GM12873 (cell line): ENCODE data around the gene HOXD11.

Source experiments
- TF ChIP-seq, protein P1 (sequence below): IDR thresholded peaks from 2 replicates; pipeline ENCODE4 v1.5.1; 2012; ENCODE audit warnings: low read depth, mild to moderate bottlenecking, moderate library complexity, low read length, control low read depth; ENCODE audit not compliant: insufficient read depth; ENCODE audit errors: missing control alignments

The HOXD11 gene

DNA sequence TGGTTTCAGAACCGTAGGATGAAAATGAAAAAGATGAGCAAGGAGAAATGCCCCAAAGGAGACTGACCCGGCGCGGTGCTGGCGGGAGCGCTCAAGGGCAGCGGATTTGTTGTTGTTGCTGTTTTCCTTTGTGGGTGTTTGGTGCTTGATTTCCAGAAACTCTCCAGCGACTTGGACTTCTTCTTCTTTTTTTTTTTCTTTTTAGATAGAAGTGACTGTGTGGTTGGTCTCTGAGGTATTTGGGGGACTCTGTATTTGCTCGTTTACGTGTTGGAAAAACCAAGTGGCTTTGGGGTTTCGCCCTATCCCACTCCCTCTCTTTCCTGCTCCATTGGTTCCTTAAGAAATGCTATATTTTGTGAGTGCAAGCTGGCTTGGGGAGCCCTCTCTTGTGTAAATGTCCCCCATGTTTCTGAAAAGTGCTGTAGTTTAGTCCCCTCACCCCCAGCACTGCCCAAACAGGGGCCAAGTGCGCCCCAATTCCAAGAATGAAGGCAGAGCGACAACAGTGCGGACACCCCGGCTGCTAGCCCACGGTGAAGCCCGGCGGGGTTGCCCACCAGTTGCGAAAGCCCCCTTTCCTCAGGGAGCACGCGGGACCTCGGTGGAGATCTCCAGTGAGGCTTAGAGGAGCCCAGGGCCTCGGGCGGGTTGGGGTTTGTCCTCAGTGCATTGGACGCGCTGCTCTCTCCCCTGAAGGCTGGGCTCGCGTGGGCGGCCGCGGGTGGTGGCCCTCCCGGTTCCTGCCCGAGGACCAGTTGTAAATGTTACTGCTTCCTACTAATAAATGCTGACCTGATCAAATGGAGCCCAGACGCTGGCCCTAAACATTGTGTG is 17.2 kb downstream of the HOXD11 start:
- TF ChIP-seq, protein P1, sequence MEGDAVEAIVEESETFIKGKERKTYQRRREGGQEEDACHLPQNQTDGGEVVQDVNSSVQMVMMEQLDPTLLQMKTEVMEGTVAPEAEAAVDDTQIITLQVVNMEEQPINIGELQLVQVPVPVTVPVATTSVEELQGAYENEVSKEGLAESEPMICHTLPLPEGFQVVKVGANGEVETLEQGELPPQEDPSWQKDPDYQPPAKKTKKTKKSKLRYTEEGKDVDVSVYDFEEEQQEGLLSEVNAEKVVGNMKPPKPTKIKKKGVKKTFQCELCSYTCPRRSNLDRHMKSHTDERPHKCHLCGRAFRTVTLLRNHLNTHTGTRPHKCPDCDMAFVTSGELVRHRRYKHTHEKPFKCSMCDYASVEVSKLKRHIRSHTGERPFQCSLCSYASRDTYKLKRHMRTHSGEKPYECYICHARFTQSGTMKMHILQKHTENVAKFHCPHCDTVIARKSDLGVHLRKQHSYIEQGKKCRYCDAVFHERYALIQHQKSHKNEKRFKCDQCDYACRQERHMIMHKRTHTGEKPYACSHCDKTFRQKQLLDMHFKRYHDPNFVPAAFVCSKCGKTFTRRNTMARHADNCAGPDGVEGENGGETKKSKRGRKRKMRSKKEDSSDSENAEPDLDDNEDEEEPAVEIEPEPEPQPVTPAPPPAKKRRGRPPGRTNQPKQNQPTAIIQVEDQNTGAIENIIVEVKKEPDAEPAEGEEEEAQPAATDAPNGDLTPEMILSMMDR: no peak

GRCh38 chr2:176124947-176125771 is 18.1 kb downstream of the HOXD11 start:
- TF ChIP-seq, protein P1: no peak

DNA sequence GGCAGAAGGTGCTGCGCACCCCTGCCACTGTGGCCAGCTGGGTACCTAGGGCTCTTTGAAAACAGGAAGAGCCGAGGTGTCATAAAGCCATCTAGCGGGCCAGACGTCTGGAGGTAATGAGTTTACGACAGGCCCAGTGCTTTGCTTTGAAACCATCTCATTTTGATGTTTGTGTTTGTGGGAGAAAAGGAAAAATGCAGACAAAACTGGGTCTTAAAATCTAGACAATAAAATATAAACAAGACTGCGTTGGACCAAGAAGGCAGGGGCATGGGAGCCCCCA is 18.6 kb downstream of the HOXD11 start:
- TF ChIP-seq, protein P1: no peak

- TF ChIP-seq, protein P1: peak; percentile 70
Measured at GRCh38 chr2:176126929-176127773, 20.1 kb downstream of the HOXD11 start.

GRCh38 chr2:176127774-176128072 is 20.6 kb downstream of the HOXD11 start:
- TF ChIP-seq, protein P1: no peak

GRCh38 chr2:176128172-176128981 is 21.3 kb downstream of the HOXD11 start:
- TF ChIP-seq, protein P1: no peak
